ENCODE results near the gene CFAP99.

- TF ChIP-seq, protein P1, sequence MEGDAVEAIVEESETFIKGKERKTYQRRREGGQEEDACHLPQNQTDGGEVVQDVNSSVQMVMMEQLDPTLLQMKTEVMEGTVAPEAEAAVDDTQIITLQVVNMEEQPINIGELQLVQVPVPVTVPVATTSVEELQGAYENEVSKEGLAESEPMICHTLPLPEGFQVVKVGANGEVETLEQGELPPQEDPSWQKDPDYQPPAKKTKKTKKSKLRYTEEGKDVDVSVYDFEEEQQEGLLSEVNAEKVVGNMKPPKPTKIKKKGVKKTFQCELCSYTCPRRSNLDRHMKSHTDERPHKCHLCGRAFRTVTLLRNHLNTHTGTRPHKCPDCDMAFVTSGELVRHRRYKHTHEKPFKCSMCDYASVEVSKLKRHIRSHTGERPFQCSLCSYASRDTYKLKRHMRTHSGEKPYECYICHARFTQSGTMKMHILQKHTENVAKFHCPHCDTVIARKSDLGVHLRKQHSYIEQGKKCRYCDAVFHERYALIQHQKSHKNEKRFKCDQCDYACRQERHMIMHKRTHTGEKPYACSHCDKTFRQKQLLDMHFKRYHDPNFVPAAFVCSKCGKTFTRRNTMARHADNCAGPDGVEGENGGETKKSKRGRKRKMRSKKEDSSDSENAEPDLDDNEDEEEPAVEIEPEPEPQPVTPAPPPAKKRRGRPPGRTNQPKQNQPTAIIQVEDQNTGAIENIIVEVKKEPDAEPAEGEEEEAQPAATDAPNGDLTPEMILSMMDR (IDR thresholded peaks at IDR 0.05) = no peak
- TF ChIP-seq POLR2A (IDR thresholded peaks at IDR 0.05) = no peak
Measured at GRCh38 chr4:2423066-2423465, 4.3 kb downstream of the CFAP99 start.
